Lung (tissue), 12 donors: Measurements from ENCODE around the gene SLC39A2. TPM values are rescaled to one million over a fixed set of nuclear protein-coding genes. Genes with fewer than 3 reads are reported as not detected.
A peak's percentile ranks its signal among the peaks of the same experiment; 100 is the strongest.

Experiments
- ATAC-seq: fragments of 200-7000 bp; cut with Tn5 transposase; one replicate; pipeline ENCODE4 v1.9.1; 2020; ENCODE audit warnings: moderate number of reproducible peaks; ENCODE audit not compliant: insufficient read depth, low FRiP score
- DNase-seq, 3 donors: peaks; one replicate each; pipeline ENCODE4 v3.0.0-alpha.2; 2013 to 2017
- H3K27ac ChIP-seq, 2 donors: one replicate each; pipeline ENCODE4 v1.5.1; 2013; ENCODE audit warnings: mild to moderate bottlenecking in 2 of 2, moderate library complexity in 2 of 2, control low read depth in 1 of 2, inconsistent platforms in 1 of 2, low read depth in 1 of 2, low read length in 1 of 2
- H3K27me3 ChIP-seq, 3 donors: one replicate each; pipeline ENCODE4 v1.5.1; 2013; ENCODE audit warnings: low read length in 2 of 3; ENCODE audit not compliant: control insufficient read depth in 3 of 3, insufficient read depth in 3 of 3
- H3K36me3 ChIP-seq, 4 donors: one replicate each; pipeline ENCODE4 v1.5.1; 2013; ENCODE audit warnings: low read length in 4 of 4, mild to moderate bottlenecking in 1 of 4, moderate library complexity in 1 of 4; ENCODE audit not compliant: control insufficient read depth in 4 of 4, insufficient read depth in 4 of 4
- H3K4me1 ChIP-seq, 5 donors: one replicate each; pipeline ENCODE4 v1.5.1; 2013; ENCODE audit warnings: low read length in 5 of 5, mild to moderate bottlenecking in 2 of 5, moderate library complexity in 1 of 5; ENCODE audit not compliant: control insufficient read depth in 5 of 5, insufficient read depth in 5 of 5
- H3K4me3 ChIP-seq: one replicate; pipeline ENCODE4 v1.5.1; 2013; ENCODE audit warnings: mild to moderate bottlenecking, control low read depth, moderate library complexity
- H3K9ac ChIP-seq, 2 donors: one replicate each; pipeline ENCODE4 v1.5.1; 2013; ENCODE audit warnings: low read length in 2 of 2, control low read depth in 1 of 2; ENCODE audit not compliant: insufficient read depth in 1 of 2
- H3K9me3 ChIP-seq, 4 donors: one replicate each; pipeline ENCODE4 v1.5.1; 2013; ENCODE audit warnings: low read length in 3 of 4, mild to moderate bottlenecking in 1 of 4, moderate library complexity in 1 of 4; ENCODE audit not compliant: control insufficient read depth in 4 of 4, insufficient read depth in 3 of 4
- WGBS, 2 donors: extraction: QIAGEN DNeasy Blood & Tissue Kit; methylation state at CpG; one replicate each; pipeline ENCODE4 v1.1.7; 2013; 5-methylcytosine and 5-hydroxymethylcytosine counted together
- polyA plus RNA-seq, 2 donors: library from polyadenylated mRNA; stranded (reverse); fragments of 200-250 nt; gene quantifications; one replicate each; pipeline ENCODE4 v1.2.1, GENCODE V29; 2013
- total RNA-seq, 2 donors: library from RNA; depleted of rRNA in 1 of 2; stranded (reverse); fragments of >200 nt in 1 of 2; gene quantifications; one replicate each; pipeline ENCODE4 v1.2.1, GENCODE V29; 2014 to 2021
- TF ChIP-seq, protein P1 (sequence below): IDR thresholded peaks from 2 replicates; pipeline ENCODE4 v1.5.1; 2012; ENCODE audit warnings: mild to moderate bottlenecking; ENCODE audit errors: control extremely low read depth, extremely low read depth
- donor health status: control.
- donor health status: control.
- donor health status: Bipolar disorder and iron deficiency.
- donor health status: healthy.
- donor health status: DM: yes; HTN: yes; CAD: no.

SLC39A2 gene
- total and polyA plus RNA-seq, 4 donors = 0.02 to 0.08 TPM; not detected in 2

DNA sequence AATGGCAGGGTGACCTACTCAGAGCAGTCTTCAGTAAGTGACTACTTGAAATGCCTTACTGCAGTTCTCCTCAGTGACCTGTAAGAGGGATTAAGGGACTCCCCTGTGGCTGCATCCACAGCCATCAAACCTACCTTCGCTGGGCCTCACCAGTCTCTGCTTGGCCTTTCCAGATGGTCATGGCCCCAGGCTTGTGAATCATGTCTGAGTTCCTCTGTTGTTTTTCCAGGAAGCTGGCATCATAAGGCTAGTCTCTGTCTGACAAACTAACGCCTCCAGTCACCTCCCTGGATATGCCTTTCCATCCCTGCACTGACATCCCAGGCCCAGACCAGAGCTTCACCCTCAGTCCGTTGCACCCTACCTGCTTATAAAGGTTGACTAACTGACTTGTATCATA lies 29.8 kb upstream of the SLC39A2 start:
- Histone ChIP-seq H3K4me3 (no peak overlapping the region), H3K36me3 (no peaks in the 10 kb centered on the region), H3K27ac (no peak overlapping the region), H3K4me1 (peaks cover 0 to 11% (median 0%) of the 10 kb centered on the region in 5 donors), H3K9ac (no peak overlapping the region), H3K27me3 (peaks cover 0 to 6% (median 0%) of the 10 kb centered on the region in 3 donors), H3K9me3 (no peaks in the 10 kb centered on the region)
- DNase-seq = no peak
- 87 to 93% methylated on average over 3 of the region's 3 CpGs for WGBS, 2 donors
- TF ChIP-seq, protein P1, sequence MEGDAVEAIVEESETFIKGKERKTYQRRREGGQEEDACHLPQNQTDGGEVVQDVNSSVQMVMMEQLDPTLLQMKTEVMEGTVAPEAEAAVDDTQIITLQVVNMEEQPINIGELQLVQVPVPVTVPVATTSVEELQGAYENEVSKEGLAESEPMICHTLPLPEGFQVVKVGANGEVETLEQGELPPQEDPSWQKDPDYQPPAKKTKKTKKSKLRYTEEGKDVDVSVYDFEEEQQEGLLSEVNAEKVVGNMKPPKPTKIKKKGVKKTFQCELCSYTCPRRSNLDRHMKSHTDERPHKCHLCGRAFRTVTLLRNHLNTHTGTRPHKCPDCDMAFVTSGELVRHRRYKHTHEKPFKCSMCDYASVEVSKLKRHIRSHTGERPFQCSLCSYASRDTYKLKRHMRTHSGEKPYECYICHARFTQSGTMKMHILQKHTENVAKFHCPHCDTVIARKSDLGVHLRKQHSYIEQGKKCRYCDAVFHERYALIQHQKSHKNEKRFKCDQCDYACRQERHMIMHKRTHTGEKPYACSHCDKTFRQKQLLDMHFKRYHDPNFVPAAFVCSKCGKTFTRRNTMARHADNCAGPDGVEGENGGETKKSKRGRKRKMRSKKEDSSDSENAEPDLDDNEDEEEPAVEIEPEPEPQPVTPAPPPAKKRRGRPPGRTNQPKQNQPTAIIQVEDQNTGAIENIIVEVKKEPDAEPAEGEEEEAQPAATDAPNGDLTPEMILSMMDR = no peak
- ATAC-seq = no peak

DNA sequence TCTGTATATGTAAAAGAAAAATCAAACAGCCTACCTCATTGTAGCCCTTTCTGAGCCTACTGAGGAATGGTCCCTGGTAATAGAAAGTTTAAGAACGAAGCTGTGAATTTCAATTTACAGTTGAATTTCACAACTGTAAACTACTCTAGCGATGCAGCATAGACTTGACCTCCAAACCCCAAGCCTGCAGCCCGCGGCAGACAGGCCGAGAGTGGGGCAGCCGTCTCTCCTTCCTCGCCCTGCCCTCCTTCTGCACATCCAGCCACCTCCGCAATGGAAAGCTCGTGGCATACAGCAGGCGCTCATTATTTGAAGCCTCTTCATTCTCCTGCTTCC lies 28.5 kb upstream of the SLC39A2 start:
- ATAC-seq = no peak
- no peak for DNase-seq
- H3K36me3 ChIP-seq = no peaks in the 10 kb centered on the region

DNA sequence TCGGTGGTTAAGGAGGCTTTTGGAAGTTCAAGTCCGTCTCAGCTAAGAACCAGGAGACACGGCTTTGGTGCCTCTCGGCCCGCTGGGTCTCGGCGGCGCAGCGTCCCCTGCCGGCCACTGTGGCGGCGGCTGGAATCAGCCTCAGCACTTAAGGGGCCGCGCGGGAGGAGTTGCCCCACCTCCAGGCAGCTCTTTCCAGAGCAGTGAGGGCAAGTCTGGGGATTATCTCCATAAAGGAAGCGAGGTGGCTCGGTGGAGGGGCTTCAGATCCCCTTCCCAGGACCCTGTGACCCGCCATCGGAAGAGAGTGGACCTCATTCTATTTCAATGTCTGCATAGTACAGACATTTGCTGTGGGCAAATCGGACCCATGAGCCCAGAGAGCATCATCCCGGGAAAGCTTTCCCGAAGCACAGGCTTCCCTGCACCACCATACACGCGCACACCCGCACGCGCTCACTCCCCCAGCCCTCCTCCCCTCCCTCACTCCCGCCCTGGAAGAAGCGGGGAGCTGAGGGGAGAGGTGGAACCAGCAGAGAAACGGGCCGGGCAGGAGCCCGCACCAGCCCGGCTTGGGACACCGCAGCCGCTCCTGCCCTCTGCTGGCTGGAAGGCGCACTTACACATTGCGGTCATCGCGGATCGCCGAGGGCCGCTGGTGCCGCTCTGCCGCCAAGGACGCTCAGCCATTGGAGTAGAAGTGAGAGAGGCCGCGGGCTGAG lies 27.9 kb upstream of the SLC39A2 start:
- Histone ChIP-seq H3K36me3 (no peaks in the 10 kb centered on the region), H3K9me3 (no peaks in the 10 kb centered on the region), H3K4me1 (peaks cover 0 to 11% (median 0%) of the 10 kb centered on the region in 5 donors), H3K9ac (peak overlapping the region in 1 of 2 donors; percentile 75), H3K27ac (peak overlapping the region; percentile 62 to 71), H3K27me3 (peaks cover 0 to 6% (median 0%) of the 10 kb centered on the region in 3 donors), H3K4me3 (peak overlapping the region; percentile 39)
- DNase-seq = peak; percentile 89 to 91 (median 91)
- TF ChIP-seq, protein P1 = peak; percentile 95
- 0% methylated on average over 47 of the region's 47 CpGs for WGBS, 2 donors
- ATAC-seq = peak; percentile 93

More for the DNA sequence above, 28.5 kb upstream of the SLC39A2 start:
- 10 to 14% methylated on average over 10 of the region's 10 CpGs for WGBS, 2 donors
- TF ChIP-seq, protein P1 = no peak
- Histone ChIP-seq H3K27me3 (peaks cover 0 to 6% (median 0%) of the 10 kb centered on the region in 3 donors), H3K9ac (no peak overlapping the region), H3K9me3 (no peaks in the 10 kb centered on the region), H3K27ac (peak overlapping the region in 1 of 2 donors; percentile 71), H3K4me3 (peak overlapping the region; percentile 39), H3K4me1 (peaks cover 0 to 11% (median 0%) of the 10 kb centered on the region in 5 donors)

DNA sequence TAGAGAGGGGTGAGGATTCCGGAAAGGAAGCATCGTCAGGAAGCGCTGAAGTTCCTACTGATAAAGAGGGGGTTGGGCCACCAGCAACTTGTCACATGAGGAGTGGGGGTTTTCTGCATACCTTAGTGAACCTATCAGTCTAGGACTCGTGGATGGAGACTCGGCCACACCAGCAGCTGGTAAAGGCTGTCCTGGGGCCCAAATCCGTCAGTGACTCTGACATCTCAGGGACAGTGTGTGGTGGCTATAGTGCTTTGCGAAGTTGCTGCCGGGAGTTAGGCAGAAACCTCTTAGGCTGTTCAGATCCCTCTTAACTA lies 27.4 kb upstream of the SLC39A2 start:
- TF ChIP-seq, protein P1 = no peak
- ATAC-seq = peak; percentile 23
- Histone ChIP-seq H3K27me3 (peaks cover 0 to 6% (median 0%) of the 10 kb centered on the region in 3 donors), H3K27ac (peak overlapping the region in 1 of 2 donors; percentile 43), H3K4me1 (peaks cover 0 to 11% (median 0%) of the 10 kb centered on the region in 5 donors), H3K4me3 (no peak overlapping the region), H3K9ac (peak overlapping the region in 1 of 2 donors; percentile 75), H3K36me3 (no peaks in the 10 kb centered on the region), H3K9me3 (no peaks in the 10 kb centered on the region)
- DNase-seq = no peak
- WGBS, 2 donors = 9 to 12% methylated on average over 8 of the region's 8 CpGs
